HG03175 (cell line): ENCODE data around the gene TSGA10.
"Not testable (repeated sequence)": the region's sequence is repeated elsewhere in the genome, so short reads cannot be mapped to it uniquely, and the experiment has no call there.

Experiments
- ATAC-seq: cut with Tn5 transposase; IDR thresholded peaks from one replicate; pipeline ENCODE4 v1.9.1; 2021; ENCODE audit warnings: mild to moderate bottlenecking, moderate library complexity; ENCODE audit not compliant: unreplicated experiment

The TSGA10 gene

DNA sequence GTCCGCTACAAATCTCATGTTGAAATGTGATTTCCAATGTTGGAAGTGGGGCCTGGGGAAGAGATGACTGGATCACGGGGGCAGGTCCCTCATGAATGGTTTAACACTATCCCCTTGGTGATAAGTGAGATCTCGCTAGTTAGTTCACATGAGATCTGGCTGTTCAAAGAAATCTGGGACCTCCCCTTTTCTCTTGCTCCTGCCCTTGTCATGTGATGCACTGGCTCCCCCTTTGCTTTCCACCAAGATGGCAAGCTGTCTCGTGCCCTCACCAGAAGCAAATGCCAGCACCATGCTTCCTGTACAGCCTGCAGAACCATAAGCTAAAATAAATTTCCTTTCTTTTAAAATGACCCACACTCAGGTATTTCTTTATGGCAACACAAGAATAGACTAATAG is 70.5 kb downstream of the TSGA10 start:
- ATAC-seq: no peak

DNA sequence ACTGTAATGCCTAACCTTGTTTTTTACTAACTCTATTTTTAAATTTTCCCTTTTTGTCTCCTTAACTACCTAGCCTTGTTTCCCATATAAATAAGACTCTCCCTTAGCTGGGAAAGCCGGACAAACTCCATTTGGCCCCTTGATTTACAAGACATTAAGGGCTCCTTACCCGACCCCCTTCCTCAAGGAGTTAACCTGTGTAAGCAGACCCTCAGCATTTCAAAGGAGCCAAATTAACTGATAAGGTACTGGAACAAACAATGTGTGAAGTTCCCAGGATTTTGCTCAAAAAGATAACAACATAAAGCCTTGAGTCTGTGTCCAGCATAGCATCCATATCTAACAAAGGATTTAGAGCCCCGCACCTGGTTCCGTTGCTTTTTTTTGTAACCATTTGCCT is 72.9 kb downstream of the TSGA10 start:
- no peak for ATAC-seq

DNA sequence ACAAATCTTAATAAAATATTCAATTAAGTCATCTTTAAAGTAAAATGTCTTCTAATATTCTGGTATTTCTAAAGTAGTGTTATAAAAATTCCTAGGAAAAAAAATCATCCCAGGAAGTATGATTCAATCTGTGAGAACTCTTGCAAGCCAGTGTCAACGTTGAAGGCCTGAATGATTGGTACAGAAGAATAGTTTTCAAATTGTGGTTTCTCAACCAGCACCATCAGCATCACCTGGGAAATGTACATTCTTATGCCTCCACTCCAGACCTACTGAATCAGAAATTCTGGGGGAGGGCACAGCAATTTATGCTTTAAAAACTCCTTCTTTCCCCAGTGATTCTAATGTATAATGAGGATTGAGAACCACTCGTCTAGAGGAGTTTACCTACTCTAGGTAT is 75.5 kb downstream of the TSGA10 start:
- no peak for ATAC-seq

DNA sequence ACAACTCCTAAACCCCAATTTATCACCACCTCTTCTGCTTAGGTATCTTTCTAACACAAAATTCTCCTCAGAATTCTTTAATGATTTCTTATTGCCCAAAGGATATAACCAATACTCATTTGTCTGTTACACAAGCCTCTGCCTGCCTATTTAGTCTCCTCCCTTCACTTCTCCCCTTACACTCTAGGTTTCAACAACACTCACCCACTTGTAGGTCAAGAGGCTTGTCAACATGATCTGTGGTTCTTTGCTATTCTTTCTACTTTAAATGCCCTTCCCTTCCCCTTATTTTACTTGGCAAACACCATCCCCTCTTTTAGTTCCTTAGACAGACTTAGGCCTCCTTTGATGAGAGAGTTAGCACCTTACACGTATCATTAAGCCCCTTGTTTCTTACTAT is 82.2 kb downstream of the TSGA10 start:
- no peak for ATAC-seq

DNA sequence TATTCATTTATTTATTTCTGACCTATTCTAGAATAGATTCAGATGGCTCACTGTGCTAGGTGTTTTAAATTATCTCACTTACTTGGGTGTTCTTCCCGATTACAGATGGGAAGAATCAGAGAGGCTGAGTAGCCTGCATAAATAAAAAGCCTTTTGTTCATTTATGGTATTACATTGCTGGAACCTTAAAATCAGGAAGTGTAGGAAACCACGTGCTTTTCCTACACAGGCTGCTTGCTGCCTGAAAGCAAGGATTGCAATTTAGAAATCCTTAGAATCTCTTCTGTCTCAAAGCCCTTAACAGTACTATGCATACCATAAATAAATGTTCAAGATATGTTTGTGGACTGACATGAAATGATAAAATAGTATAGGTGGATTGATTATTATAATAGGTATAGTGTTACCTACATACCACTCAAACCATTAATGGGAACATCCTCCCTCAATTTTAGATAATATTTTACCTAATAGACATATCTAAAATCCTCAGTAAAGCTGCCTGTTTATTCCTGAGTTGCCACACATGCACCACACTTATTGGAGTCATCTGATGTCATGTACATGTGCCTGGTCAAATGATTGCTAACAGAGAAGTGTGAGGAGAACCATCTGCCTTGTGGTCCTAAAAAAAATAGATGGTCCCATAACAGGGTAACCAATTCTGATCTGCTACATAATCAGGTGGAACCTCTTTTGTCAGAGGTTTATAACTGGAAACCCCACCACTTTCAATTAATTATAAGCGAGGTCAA is 86.7 kb downstream of the TSGA10 start:
- no peak for ATAC-seq

DNA sequence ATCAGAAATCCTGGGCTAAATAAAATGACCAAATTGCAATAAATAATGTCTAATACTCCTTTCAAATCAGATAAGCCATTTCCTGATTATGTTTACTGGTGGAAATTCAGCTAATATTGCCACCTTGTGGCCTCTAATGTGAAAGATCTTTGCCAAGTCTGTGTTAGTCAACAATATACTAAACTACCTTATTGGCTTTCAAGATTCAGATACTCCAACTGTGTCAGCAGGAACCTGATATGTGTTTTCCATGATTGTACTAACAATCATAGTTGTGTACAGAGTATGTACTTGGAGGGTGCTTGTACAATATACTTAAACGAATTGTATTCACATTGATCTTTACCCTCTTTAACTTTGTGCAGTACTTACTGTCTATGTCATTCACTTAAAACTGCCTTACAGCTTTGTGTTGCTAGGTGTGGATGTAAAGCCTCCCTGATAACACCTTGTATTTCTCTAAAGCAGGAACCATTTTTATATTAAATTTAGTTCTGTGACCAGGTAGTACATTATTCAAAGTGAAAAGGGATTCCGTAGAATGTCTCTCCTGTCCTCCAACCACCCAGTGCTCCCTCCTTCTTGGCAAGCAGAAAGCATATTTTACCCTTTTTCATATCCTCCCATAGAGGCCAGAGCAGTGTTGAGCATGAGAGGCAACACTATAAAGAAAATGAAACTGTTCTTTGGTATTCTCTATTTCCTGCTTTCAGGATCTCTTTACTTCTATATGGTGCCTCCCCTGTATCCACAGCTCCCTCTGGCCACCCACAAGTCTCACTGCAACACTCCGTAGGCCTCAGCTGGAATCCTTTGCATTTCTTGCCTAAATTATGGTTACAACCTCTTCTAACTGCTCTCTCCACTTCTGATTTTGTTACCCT is 88.4 kb downstream of the TSGA10 start:
- peak; percentile 94 for ATAC-seq

DNA sequence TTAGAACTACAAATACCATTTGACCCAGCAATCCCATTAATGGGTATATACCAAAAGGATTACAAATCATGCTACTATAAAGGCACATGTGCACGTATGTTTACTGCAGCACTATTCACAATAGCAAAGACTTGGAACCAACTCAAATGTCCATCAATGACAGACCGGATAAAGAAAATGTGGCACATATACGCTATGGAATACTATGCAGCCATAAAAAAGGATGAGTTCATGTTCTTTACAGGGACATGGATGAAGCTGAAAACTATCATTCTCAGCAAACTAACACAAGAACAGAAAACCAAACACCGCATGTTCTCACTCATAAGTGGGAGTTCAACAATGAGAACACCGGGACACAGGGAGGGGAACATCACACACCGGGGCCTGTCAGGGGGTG is 105.6 kb downstream of the TSGA10 start:
- ATAC-seq: not testable (repeated sequence)

DNA sequence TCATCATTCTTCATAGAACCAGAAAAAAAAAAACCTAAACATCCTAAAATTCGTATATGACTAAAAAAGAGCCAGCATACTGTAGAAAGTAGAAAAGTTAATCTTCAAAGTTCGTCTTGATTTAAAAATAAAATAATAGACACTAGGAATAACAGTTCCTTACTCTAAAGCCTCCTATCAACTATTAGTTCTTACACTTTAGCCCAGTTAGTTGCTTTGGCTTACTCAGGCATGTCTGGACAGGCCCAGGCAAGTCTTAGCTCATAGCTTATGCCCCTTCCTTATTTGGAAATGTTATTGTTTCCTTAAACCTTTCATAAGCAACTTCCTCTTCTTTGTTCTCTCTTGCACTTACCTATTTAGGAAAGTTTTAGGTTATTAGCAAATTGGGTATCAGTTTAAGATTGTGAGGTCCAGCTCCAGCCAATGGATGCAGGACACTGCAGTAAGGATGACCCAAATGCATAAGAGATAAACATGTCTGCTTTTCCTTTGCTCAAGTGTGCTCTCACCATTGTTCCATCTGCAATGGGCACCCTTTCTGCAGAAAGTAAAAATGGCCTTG is 113.9 kb downstream of the TSGA10 start:
- not testable (repeated sequence) for ATAC-seq

DNA sequence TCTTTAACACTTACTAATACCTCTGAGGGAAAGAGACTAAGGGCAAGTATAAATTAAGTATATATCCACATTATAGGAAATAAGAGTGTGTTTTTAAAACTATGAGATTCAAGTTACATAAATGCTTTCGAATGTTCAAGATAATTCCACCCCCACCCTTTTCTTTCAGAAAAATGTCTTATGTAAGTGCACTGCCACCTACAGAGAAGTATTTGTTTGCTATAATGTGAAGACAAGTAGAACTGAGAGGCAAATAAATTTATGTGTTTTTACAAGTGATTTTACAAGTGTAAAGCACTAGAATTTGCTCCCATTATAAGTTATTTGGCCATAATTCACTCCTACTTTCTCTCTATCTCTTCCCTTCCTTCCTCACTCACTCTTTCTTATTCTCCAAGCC is 118.8 kb downstream of the TSGA10 start:
- ATAC-seq: no peak

DNA sequence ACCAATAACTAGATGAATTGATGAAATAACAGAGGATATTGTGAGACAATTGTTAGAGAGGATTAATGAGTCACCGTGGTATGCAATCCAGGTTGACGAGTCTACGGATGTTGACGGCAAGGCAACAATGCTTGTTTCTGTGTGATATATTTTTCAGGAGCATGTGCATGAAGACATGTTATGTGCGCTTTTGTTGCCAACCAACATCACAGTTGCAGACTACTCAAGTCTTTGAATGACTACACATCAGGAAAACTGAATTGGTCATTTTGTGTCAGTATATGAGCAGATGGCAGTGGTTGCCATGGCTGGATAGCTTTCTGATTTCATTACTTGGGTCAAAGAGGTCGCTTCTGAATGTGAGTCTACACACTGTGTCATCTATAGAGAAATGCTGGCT is 122.0 kb downstream of the TSGA10 start:
- ATAC-seq: no peak

DNA sequence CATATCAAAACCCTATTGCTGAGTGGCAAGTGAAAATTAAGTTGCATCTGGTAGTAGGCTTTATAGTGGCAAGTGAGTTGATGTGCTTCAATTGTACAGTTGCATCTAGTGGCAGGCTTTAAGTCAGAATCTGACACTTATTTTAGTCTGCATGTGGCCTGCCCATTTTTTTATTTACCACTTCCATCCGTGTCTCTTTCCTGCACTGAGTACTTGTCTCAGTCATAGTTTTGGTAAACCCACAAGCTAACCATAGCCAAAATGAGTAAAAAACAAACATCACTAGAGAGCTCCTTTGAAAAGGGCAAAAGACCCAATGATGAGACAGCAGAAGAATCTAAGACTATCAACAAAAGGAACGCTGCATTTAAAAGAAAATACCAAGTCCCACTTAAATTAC is 122.7 kb downstream of the TSGA10 start:
- ATAC-seq: no peak

DNA sequence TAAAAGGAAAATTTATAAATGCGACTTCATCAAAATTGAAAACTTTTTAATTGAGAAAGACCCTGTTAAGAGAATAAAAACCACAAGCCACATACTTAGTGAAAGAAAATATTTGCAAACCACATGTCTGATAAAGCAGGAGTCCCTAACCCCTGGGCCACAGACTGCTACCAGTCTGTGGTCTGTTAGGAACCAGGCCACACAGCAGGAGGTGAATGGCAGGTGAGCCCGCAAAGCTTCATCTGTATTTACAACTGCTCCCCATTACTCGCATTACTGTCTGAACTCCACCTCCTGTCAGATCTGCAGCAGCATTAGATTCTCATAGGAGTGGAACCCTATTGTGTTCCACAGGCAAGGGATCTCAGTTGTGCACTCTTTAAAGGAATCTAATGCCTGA is 123.3 kb downstream of the TSGA10 start:
- ATAC-seq: no peak

DNA sequence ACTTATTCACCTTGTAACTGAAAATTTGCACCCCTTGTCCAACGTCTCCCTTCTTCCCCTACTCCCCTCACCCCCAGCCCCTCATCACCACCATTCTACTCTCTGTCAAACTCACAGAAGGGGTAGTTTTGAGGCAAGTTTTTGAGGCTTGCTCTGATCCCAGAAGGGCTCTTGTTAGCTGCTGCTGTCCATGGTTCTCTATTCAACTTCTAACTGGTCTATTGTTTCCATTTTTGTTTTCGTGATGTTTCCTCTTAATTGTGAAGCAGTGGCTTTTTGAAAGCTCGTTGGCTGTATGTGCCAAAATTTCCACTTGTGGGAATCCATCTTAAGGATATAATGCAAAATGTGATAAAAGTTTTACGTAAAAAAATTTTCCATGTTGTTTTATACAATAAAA is 126.2 kb downstream of the TSGA10 start:
- no peak for ATAC-seq

DNA sequence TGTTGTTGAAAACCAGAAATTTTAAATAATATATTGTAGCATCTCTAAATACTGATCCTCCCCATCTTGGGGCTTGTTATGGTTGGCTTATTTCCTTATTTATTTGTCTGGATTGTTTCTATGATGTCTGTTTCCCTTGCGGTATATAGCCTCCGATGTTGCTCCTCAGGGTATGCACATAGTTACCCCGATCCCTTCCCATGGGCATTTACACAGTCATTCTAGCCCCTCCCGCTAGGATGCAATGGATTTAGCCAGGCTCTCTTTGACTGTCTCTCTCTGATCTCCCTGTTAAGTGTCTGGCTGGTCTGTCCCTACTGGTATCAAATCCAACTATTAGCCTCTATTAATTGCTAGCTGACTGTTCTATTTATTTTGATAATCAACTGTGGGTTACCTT is 126.9 kb downstream of the TSGA10 start:
- ATAC-seq: no peak

DNA sequence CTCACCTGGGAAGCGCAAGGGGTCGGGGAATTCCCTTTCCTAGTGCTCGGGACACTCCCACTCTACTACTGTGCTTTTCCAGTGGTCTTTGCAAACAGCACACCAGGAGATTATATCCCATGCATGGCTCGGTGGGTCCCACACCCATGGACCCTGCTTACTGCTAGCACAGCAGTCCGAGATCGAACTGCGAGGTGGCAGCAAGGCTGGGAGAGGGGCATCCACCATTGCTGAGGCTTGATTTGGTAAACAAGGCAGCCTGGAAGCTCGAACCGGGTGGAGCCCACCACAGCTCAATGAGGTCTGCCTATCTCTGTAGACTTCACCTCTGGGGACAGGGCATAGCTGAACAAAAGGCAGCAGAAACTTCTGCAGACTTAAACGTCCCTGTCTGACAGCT is 154.0 kb downstream of the TSGA10 start:
- ATAC-seq: no peak

DNA sequence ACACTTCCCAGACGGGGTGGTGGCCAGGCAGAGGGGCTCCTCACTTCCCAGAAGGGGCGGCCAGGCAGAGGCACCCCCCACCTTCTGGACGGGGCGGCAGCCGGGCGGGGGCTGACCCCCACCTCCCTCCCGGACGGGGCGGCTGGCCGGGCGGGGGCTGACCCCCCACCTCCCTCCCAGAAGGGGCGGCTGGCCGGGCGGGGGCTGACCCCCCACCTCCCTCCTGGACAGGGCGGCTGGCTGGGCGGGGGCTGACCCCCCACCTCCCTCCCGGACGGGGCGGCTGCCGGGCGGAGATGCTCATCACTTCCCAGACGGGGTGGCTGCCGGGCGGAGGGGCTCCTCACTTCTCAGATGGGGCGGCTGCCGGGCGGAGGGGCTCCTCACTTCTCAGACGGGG is 166.0 kb downstream of the TSGA10 start:
- ATAC-seq: not testable (repeated sequence)

DNA sequence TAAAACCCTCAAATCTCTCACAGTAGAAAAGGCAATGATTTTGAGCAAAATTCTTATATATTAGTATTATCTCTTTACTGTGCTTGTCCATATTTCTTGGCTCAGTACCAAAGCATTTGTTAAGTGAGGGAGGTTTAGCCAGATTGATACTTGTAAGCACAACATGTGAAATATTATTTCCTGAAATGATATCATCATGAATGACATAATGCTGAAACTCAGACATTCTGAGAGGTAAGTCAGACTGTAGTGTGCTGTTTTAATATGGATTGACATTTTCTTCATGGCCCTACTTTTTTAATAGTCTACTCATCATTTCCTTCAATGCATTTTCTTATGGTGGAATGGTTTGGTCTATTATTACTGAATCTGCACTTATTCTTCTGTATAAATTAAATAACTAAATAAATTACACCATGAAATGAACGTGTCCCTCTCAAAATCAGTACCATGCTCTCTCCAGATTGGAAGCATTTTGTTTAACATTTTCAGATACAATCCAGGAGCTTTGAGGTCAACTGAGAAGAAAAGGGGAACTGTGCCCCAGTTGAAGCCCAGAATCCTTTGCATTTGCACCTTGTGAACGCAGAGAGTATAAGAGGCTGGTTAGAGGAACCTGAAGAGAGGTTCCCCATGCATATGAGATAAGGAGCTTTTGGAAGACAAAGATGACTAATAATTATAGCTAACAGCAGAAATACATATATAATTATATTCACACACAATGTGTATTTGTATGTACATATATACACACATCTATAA is 168.7 kb downstream of the TSGA10 start:
- ATAC-seq: no peak

DNA sequence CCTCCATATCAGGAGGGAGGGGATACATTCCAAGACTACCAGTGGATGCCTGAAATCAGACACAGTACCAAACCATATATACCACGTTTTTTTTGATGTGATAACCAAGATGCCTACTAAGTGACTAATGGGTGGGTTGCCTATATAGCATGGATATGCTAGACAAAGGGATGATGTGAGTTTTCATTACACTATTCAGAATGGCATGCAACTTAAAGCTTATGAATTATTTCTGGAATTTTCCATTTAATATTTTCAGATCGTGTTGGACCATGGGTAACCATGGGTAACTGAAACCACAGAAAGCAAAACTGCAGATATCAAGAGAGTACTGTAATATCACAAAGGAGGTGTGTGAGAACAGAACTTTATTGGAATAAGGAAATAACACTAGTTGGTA is 179.1 kb downstream of the TSGA10 start:
- no peak for ATAC-seq

DNA sequence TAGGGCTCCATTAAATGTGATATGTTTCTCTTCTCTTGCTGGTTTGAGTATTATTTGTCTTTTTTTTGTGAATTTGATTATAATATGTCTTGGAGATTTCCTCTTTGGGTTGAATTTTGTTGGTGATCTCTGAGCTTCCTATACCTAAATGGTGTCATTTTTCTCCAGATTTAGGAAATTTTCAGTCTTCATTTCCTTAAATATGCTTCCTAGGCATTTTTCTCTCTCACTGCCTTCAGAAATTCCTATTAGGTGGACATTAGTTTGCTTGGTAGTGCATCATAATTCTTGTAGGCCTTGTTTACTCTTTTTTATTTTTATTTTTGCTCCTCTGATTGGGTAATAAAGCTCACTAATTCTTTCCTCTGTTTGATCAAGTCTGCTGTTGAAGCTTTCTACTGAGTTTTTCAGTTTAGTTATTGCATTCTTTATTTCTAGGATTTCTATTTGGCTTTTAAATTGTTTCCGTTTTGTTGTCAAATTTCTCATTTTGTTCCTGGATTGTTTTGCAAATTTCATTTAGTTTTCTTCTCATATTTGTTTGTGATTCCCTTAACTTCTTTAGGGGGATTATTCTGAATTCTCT is 182.1 kb downstream of the TSGA10 start:
- no peak for ATAC-seq

DNA sequence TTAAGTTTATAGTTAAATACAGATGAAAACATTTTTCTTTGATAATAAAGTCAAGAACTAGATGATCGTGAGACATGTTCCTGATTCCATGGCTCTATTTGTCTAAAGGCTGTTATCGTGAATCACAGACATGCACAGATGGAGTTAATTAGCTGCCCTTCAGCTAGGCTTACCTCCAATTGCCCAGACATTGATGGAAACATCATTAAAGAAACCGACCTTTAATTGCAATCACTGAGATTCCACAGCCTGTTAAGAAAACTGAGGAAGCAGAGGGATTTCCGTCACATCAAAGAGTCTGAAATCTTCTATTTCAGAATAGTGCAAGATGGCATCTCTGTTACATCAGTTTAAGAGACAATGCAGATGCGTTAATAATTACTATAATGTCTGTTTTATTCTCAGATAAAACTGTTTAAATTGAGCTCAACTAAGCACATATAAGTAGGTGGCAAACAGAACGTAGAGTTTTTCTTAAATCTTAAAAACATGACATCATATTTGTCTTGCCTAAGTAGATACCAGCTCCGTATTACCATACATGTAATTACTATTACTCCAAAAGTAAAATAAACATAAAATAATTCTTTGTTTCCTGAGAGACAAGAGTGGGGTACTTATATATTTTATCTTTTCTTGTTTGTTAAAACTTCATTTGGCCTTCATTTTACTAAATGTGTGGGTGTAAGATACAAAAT is 194.8 kb downstream of the TSGA10 start:
- ATAC-seq: no peak
